ENCODE data around the gene MOB3B.

Gene MOB3B

GRCh38 chr9:27328483-27328882 is 201.1 kb downstream of the MOB3B start:
- H3K4me3 ChIP-seq (ENCODE audit: low read depth, low read length) = no peak overlapping the region
- TF ChIP-seq CTCF (IDR thresholded peaks at IDR 0.05; ENCODE audit: borderline replicate concordance, insufficient read depth, low read depth, low read length) = no peak

GRCh38 chr9:27311184-27311583 is 218.4 kb downstream of the MOB3B start:
- no peak for TF ChIP-seq CTCF (IDR thresholded peaks at IDR 0.05; ENCODE audit: borderline replicate concordance, insufficient read depth, low read depth, low read length)
- no peak overlapping the region for H3K4me3 ChIP-seq (ENCODE audit: low read depth, low read length)

GRCh38 chr9:27310582-27310981 is 219.0 kb downstream of the MOB3B start:
- no peak for TF ChIP-seq CTCF (IDR thresholded peaks at IDR 0.05; ENCODE audit: borderline replicate concordance, insufficient read depth, low read depth, low read length)
- H3K4me3 ChIP-seq (ENCODE audit: low read depth, low read length) = no peak overlapping the region

- no peak for TF ChIP-seq CTCF (IDR thresholded peaks at IDR 0.05; ENCODE audit: borderline replicate concordance, insufficient read depth, low read depth, low read length)
Observed at GRCh38 chr9:27308691-27309390, 220.8 kb downstream of the MOB3B start.

GRCh38 chr9:27304521-27304920 is 225.1 kb downstream of the MOB3B start:
- no peak overlapping the region for H3K4me3 ChIP-seq (ENCODE audit: low read depth, low read length)
- TF ChIP-seq CTCF (IDR thresholded peaks at IDR 0.05; ENCODE audit: borderline replicate concordance, insufficient read depth, low read depth, low read length) = no peak

More at GRCh38 chr9:27308691-27309390, 220.8 kb downstream of the MOB3B start:
- no peak overlapping the region for H3K4me3 ChIP-seq (ENCODE audit: low read depth, low read length)

- H3K4me3 ChIP-seq (ENCODE audit: low read depth, low read length) = no peak overlapping the region
- no peak for TF ChIP-seq CTCF (IDR thresholded peaks at IDR 0.05; ENCODE audit: borderline replicate concordance, insufficient read depth, low read depth, low read length)
Observed at GRCh38 chr9:27303219-27303618, 226.4 kb downstream of the MOB3B start.

- H3K4me3 ChIP-seq (ENCODE audit: low read depth, low read length) = no peak within 1 kb of the TSS
- no peak for TF ChIP-seq CTCF (IDR thresholded peaks at IDR 0.05; ENCODE audit: borderline replicate concordance, insufficient read depth, low read depth, low read length)
Observed at GRCh38 chr9:27297050-27297449, 232.6 kb downstream of the MOB3B start, which contains the start of gene EQTN. TSS of gene EQTN (minus strand) at chr9:27297150. CDS start at chr9:27297055, 95 bp downstream.

All from GM12875 (cell line).